Stimulated activated CD8-positive, alpha-beta memory T cell treated with anti-CD3 and anti-CD28 coated beads, Interleukin-15, amount 100 ng/mL, for 24 hours (primary cell): Measurements from ENCODE around the gene ZNF618.

Experiments used
- DNase-seq: peaks from one replicate; pipeline ENCODE4 v3.0.0-alpha.2; 2020; ENCODE audit warnings: low read depth

ZNF618 gene

GRCh38 chr9:114046237-114046755, 170.2 kb downstream of the ZNF618 start:
- DNase-seq, result no peak

- no peak for DNase-seq
Observed at GRCh38 chr9:114046875-114047274, 170.8 kb downstream of the ZNF618 start.

- no peak for DNase-seq
Observed at GRCh38 chr9:114047717-114048116, 171.6 kb downstream of the ZNF618 start.

- no peak for DNase-seq
Observed at GRCh38 chr9:114048533-114049415, 172.7 kb downstream of the ZNF618 start.

GRCh38 chr9:114049441-114050225, 173.5 kb downstream of the ZNF618 start:
- DNase-seq, result no peak

GRCh38 chr9:114050226-114050568, 174.1 kb downstream of the ZNF618 start:
- no peak for DNase-seq

GRCh38 chr9:114050646-114051045, 174.5 kb downstream of the ZNF618 start:
- no peak for DNase-seq

GRCh38 chr9:114051281-114051680, 175.2 kb downstream of the ZNF618 start:
- no peak for DNase-seq

GRCh38 chr9:114051706-114052105, 175.6 kb downstream of the ZNF618 start:
- DNase-seq, result no peak

- no peak for DNase-seq
Observed at GRCh38 chr9:114053246-114054005, 177.3 kb downstream of the ZNF618 start.

GRCh38 chr9:114054191-114054690, 178.1 kb downstream of the ZNF618 start:
- DNase-seq, result no peak

GRCh38 chr9:114055061-114055460, 179.0 kb downstream of the ZNF618 start:
- no peak for DNase-seq

- no peak for DNase-seq
Observed at GRCh38 chr9:114055894-114056293, 179.8 kb downstream of the ZNF618 start.

GRCh38 chr9:114056527-114056926, 180.4 kb downstream of the ZNF618 start:
- DNase-seq, result no peak

GRCh38 chr9:114057161-114057885, 181.2 kb downstream of the ZNF618 start:
- no peak for DNase-seq

GRCh38 chr9:114058688-114059046, 182.6 kb downstream of the ZNF618 start:
- no peak for DNase-seq

GRCh38 chr9:114059047-114059803, 183.1 kb downstream of the ZNF618 start:
- no peak for DNase-seq

- DNase-seq, result no peak
Observed at GRCh38 chr9:114060070-114060469, 184.0 kb downstream of the ZNF618 start.

GRCh38 chr9:114060711-114061110, 184.6 kb downstream of the ZNF618 start:
- DNase-seq, result no peak

- no peak for DNase-seq
Observed at GRCh38 chr9:114061292-114061691, 185.2 kb downstream of the ZNF618 start.
